NCI-H460 (cell line): ENCODE results near the gene KRT25. TPM values are rescaled to one million over a fixed set of nuclear protein-coding genes. Genes with fewer than 3 reads are reported as not detected.

Source experiments
- DNase-seq: peaks from one replicate; pipeline ENCODE4 v3.0.0-alpha.2; 2016; ENCODE audit warnings: low read depth; ENCODE audit errors: extremely low read depth
- total RNA-seq: library from RNA; depleted of rRNA; stranded (reverse); fragments of >200 nt; shearing (Covaris generic); gene quantifications from 2 replicates; pipeline ENCODE4 v1.2.3, GENCODE V29; 2014; rRNA removed

The KRT25 gene
- total RNA-seq, 1 experiment from 2014 or later = not detected

- no peak for DNase-seq
These were observed 55.8 kb downstream of the KRT25 start for GRCh38 chr17:40699371-40699770.

Other genes with a start within 250 kb of the KRT25 start
- gene CCR7, start 189.9 kb downstream of the KRT25 start, total RNA-seq = not detected in 2 replicates
- gene SMARCE1, start 107.5 kb downstream of the KRT25 start, total RNA-seq = 101 and 107 TPM in 2 replicates
- gene KRT222, start 90.2 kb downstream of the KRT25 start, total RNA-seq = not detected in 2 replicates
- gene KRT24, start 51.6 kb downstream of the KRT25 start, total RNA-seq = not detected in 2 replicates
- gene KRT26, start 16.9 kb upstream of the KRT25 start, total RNA-seq = not detected in 2 replicates
- gene KRT27, start 27.2 kb upstream of the KRT25 start, total RNA-seq = not detected in 2 replicates
- not detected in 2 replicates for gene KRT28, start 44.6 kb upstream of the KRT25 start, total RNA-seq
- 36.8 and 38.4 TPM in 2 replicates for gene KRT10, start 67.3 kb upstream of the KRT25 start, total RNA-seq
- gene KRT12, start 111.9 kb upstream of the KRT25 start, total RNA-seq = not detected in 2 replicates
- not detected in 2 replicates for gene KRT20, start 129.9 kb upstream of the KRT25 start, total RNA-seq
- gene KRT23, start 182.3 kb upstream of the KRT25 start, total RNA-seq = 0.07 TPM in 1 of 2 replicates, not detected in the other
- gene KRT39, start 211.6 kb upstream of the KRT25 start, total RNA-seq = not detected in 2 replicates
- gene KRT40, start 229.0 kb upstream of the KRT25 start, total RNA-seq = not detected in 2 replicates
- not detected in 2 replicates for gene KRTAP3-3, start 238.8 kb upstream of the KRT25 start, total RNA-seq
- not detected in 2 replicates for gene KRTAP3-2, start 244.6 kb upstream of the KRT25 start, total RNA-seq